ENCODE data around the gene OGN. TPM values are rescaled to one million over a fixed set of nuclear protein-coding genes. Genes with fewer than 3 reads are reported as not detected.

The OGN gene
- total and polyA plus RNA-seq, 3 experiments from 2014 or later, result 0.18 TPM; not detected in 2

DNA sequence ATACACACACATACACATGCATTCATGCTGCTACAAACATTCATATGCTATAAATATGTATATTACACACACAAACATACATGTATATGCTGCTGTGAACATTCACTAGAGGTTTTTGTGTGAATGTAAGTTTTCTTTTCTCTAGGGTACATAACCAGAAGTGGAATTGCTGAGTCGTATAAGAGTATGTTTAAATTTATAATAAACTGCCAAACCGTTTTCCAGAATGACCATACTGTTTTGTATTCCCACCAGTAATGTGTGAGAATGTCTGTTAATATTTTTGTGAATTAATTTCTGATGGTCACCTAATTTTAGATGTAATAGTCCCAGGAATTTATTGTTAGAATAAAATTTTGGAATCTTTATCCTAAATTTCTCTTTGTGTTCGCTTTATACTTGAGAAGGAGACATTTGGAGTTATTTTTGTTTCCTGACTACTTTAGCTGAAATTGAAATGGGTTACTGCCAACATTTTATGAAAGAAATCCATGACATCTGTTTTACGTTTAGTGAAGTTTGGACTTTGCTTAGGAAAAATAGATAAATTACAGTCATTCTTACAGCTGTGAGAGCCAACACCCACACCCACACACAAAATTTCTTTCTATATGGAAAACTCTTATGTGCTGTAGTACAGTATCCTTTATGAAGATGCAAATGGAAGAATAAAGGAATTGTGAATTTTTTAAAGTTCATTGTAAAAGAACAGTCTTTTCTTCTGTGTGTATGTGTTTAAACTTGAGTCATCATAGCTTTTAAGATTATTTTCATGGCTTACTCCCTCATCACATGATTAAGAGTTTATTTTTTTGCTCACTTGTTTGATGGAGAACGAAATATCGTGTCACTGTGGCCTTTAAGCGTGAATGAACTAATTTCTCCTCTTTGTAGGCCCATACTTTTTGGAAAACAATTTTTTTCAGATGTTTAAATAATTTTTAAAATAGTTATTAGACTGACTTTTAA is 54.3 kb downstream of the OGN start:
- Mint-ChIP-seq H3K9me3 (peaks cover 4 to 9% (median 5%) of the 10 kb centered on the region in 5 donors), H3K4me1 (peaks cover 4 to 13% (median 7%) of the 10 kb centered on the region in 3 donors), H3K27ac (no peak overlapping the region), H3K4me3 (no peak overlapping the region), H3K27me3 (no peaks in the 10 kb centered on the region), H3K36me3 (peaks cover 2 to 20% (median 5%) of the 10 kb centered on the region in 3 donors)
- CTCF ChIA-PET, result no interaction called here
- H3K4me3 ChIP-seq (ENCODE audit: low read length), result no peak overlapping the region
- no peak for DNase-seq
- H3K36me3 ChIP-seq (ENCODE audit: insufficient read depth, low read length), result no peaks in the 10 kb centered on the region
- no peaks in the 10 kb centered on the region for H3K4me1 ChIP-seq (ENCODE audit: insufficient read depth, low read length)
- POLR2A ChIA-PET, result interaction anchor here (0.7 kb wide), 1 partner anchor 1110 kb away, joined by 7 read pairs; no protein-coding TSS in a partner anchor
- H3K9me3 ChIP-seq (ENCODE audit: low read length), result no peaks in the 10 kb centered on the region
- H3K27me3 ChIP-seq (ENCODE audit: insufficient read depth, low read length, poor library complexity, severe bottlenecking), result no peaks in the 10 kb centered on the region
- H3K27ac ChIP-seq (ENCODE audit: low read depth, low read length), result no peak overlapping the region

DNA sequence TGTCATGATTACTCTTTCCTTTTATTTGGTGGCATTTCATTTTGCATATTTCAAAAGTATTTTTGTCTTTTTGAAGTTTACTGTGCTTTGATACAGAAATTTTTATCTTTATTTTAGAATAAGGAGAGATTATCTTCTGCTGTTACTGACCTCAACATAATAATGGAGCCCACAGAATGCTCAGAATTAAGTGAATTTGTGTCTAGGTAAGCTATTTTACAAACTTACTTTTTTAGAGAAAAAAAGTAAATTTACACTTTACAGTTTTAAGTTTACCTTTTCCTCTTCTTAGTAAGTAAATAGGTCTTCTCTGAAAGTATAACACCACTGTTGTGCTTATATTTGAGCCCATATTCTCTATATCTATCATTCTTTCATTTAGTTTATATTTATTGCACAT is 58.8 kb downstream of the OGN start:
- Histone ChIP-seq H3K9me3 (ENCODE audit: low read length) (no peaks in the 10 kb centered on the region), H3K27me3 (ENCODE audit: insufficient read depth, low read length, poor library complexity, severe bottlenecking) (no peaks in the 10 kb centered on the region), H3K36me3 (ENCODE audit: insufficient read depth, low read length) (no peaks in the 10 kb centered on the region), H3K4me3 (ENCODE audit: low read length) (no peak overlapping the region), H3K4me1 (ENCODE audit: insufficient read depth, low read length) (no peaks in the 10 kb centered on the region), H3K27ac (ENCODE audit: low read depth, low read length) (no peak overlapping the region)
- peaks cover 0 to 11% (median 3%) of the 10 kb centered on the region in 3 donors for H3K36me3 Mint-ChIP-seq
- peaks cover 0 to 2% (median under 1%) of the 10 kb centered on the region in 3 donors for H3K4me1 Mint-ChIP-seq
- ChIA-PET POLR2A (no interaction called here), CTCF (no interaction called here)
- no peaks in the 10 kb centered on the region for H3K27me3 Mint-ChIP-seq
- H3K27ac Mint-ChIP-seq, result no peak overlapping the region
- H3K9me3 Mint-ChIP-seq, result peaks cover 0 to 8% (median 4%) of the 10 kb centered on the region in 5 donors
- H3K4me3 Mint-ChIP-seq, result no peak overlapping the region
- DNase-seq, result no peak

DNA sequence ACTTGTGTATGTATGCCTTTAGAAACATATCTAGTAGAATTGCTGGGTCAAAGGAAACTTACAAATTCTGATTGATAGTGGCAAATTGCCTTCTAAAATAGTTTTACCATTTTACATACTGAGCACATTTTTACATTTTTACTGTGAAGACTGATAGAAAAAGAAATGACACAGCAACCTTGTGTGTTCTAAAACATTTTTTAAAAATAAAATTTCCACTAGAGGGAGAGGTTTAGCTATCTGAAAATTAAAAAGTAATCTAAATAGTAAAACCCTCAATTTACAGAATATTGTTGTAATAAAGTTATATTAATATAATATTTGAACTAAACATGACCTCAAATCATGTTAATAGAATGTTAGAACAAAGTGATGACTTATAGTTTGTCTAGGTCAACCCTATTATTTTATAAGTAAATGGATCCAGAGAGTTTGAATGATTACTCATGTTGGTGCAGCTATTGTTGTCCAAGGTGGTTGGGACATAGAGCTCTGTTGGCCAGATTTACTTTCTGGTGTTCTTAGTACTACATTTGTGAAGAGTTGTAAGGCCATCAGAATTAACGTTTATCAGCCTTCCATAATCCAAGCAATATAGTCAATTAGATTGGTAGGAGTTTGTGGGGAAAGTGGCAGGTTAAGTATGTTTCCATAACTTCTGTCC is 61.4 kb downstream of the OGN start:
- Histone ChIP-seq H3K9me3 (ENCODE audit: low read length) (no peaks in the 10 kb centered on the region), H3K27ac (ENCODE audit: low read depth, low read length) (no peak overlapping the region), H3K4me3 (ENCODE audit: low read length) (no peak overlapping the region), H3K36me3 (ENCODE audit: insufficient read depth, low read length) (no peaks in the 10 kb centered on the region), H3K27me3 (ENCODE audit: insufficient read depth, low read length, poor library complexity, severe bottlenecking) (no peaks in the 10 kb centered on the region), H3K4me1 (ENCODE audit: insufficient read depth, low read length) (no peaks in the 10 kb centered on the region)
- no peak for DNase-seq
- Mint-ChIP-seq H3K27ac (peak overlapping the region in 1 of 8 donors; percentile 12), H3K27me3 (no peaks in the 10 kb centered on the region), H3K36me3 (peaks cover 4 to 10% (median 7%) of the 10 kb centered on the region in 3 donors), H3K4me1 (no peaks in the 10 kb centered on the region), H3K9me3 (peaks cover 0 to 10% (median 4%) of the 10 kb centered on the region in 5 donors), H3K4me3 (no peak overlapping the region)
- CTCF ChIA-PET, result no interaction called here
- POLR2A ChIA-PET, result no interaction called here

DNA sequence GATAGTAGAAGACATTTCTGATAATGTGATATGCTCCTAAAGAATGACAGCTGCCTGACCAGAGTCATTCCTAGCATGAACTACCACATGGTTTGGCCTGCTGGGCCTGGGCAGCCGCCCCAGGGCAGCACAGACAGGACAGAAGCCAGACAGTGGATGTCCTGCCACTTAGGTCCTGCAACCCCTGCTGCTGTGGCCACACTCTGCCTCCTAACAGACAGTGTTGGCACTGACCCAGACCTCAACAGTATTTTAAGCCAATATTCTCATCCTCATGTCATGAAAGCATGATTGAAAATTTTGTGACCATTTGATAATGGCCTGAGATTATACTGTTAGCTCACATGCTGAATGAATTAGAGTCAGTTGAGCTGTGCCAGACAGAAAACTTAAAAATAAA is 62.8 kb downstream of the OGN start:
- Histone ChIP-seq H3K4me3 (ENCODE audit: low read length) (no peak overlapping the region), H3K27ac (ENCODE audit: low read depth, low read length) (no peak overlapping the region), H3K4me1 (ENCODE audit: insufficient read depth, low read length) (no peaks in the 10 kb centered on the region), H3K36me3 (ENCODE audit: insufficient read depth, low read length) (no peaks in the 10 kb centered on the region), H3K27me3 (ENCODE audit: insufficient read depth, low read length, poor library complexity, severe bottlenecking) (no peaks in the 10 kb centered on the region), H3K9me3 (ENCODE audit: low read length) (no peaks in the 10 kb centered on the region)
- H3K27me3 Mint-ChIP-seq, result no peaks in the 10 kb centered on the region
- peaks cover 4 to 12% (median 7%) of the 10 kb centered on the region in 3 donors for H3K36me3 Mint-ChIP-seq
- H3K4me3 Mint-ChIP-seq, result no peak overlapping the region
- ChIA-PET CTCF (no interaction called here), POLR2A (no interaction called here)
- peaks cover 0 to 10% (median 4%) of the 10 kb centered on the region in 5 donors for H3K9me3 Mint-ChIP-seq
- H3K4me1 Mint-ChIP-seq, result no peaks in the 10 kb centered on the region
- DNase-seq, result no peak
- H3K27ac Mint-ChIP-seq, result peak overlapping the region in 1 of 8 donors; percentile 65

DNA sequence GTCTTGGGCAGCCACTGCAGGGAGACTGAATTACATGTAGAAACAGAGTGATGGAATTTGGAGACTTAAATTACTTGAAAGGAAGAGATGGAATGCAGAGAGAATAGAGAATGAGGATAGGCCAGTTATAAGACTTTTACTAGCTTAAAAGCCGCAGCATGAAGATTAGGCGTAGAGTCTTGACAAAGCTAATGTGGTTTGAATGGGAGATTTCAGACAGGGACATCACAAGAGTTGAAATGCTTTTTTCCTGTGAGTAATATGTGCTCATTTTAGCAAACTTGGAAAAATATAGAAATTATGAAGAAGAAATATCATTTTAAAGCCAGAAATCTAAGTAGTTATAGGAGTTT is 71.1 kb downstream of the OGN start:
- no peaks in the 10 kb centered on the region for H3K9me3 Mint-ChIP-seq
- CTCF ChIA-PET, result no interaction called here
- no peaks in the 10 kb centered on the region for H3K4me1 ChIP-seq (ENCODE audit: insufficient read depth, low read length)

More for the DNA sequence above, 71.1 kb downstream of the OGN start:
- POLR2A ChIA-PET, result interaction anchor here (0.7 kb wide), 1 partner anchor 120 kb away, joined by 4 read pairs; no protein-coding TSS in a partner anchor
- Mint-ChIP-seq H3K27ac (peak overlapping the region in 1 of 8 donors; percentile 33), H3K36me3 (peaks cover 0 to 4% (median 2%) of the 10 kb centered on the region in 3 donors), H3K4me3 (no peak overlapping the region), H3K27me3 (no peaks in the 10 kb centered on the region), H3K4me1 (no peaks in the 10 kb centered on the region)
- Histone ChIP-seq H3K4me3 (ENCODE audit: low read length) (no peak overlapping the region), H3K27ac (ENCODE audit: low read depth, low read length) (no peak overlapping the region), H3K27me3 (ENCODE audit: insufficient read depth, low read length, poor library complexity, severe bottlenecking) (no peaks in the 10 kb centered on the region), H3K9me3 (ENCODE audit: low read length) (no peaks in the 10 kb centered on the region), H3K36me3 (ENCODE audit: insufficient read depth, low read length) (no peaks in the 10 kb centered on the region)
- no peak for DNase-seq

Other genes starting within 250 kb of the OGN start
- 100 to 1,000 TPM; 227 to 230 TPM for gene IARS1, start 110.9 kb downstream of the OGN start, total RNA-seq
- gene IARS1, start 110.9 kb downstream of the OGN start, polyA plus RNA-seq, result 60.3 TPM
- gene NOL8, start 79.2 kb downstream of the OGN start, total RNA-seq, result 10 to 100 TPM; 64.0 to 69.6 TPM
- 37.0 TPM for gene NOL8, start 79.2 kb downstream of the OGN start, polyA plus RNA-seq
- gene CENPP, start 78.6 kb downstream of the OGN start, total RNA-seq, result 10 to 100 TPM; 19.5 to 20.9 TPM
- 2.5 TPM for gene CENPP, start 78.6 kb downstream of the OGN start, polyA plus RNA-seq
- not detected for gene OMD, start 19.9 kb upstream of the OGN start, total RNA-seq
- gene OMD, start 19.9 kb upstream of the OGN start, polyA plus RNA-seq, result not detected
- not detected for gene ASPN, start 77.9 kb upstream of the OGN start, total RNA-seq
- gene ASPN, start 77.9 kb upstream of the OGN start, polyA plus RNA-seq, result not detected
- gene ECM2, start 131.4 kb upstream of the OGN start, total RNA-seq, result not detected
- gene ECM2, start 131.4 kb upstream of the OGN start, polyA plus RNA-seq, result not detected